Tibial artery (tissue), 4 donors: ENCODE results near the gene GINS1.

Source experiments
- DNase-seq, 2 donors: peaks; one replicate each; pipeline ENCODE4 v3.0.0-alpha.2; 2019
- H3K27ac ChIP-seq, 2 donors: fragments of 200-600 bp; sonication (generic) in 1 of 2; 1 replicate in 1 of 2; 2 replicates in 1 of 2; pipeline ENCODE4 v1.5.1; 2018 to 2019; ENCODE audit warnings: mild to moderate bottlenecking in 1 of 2
- H3K27me3 ChIP-seq, 2 donors: fragments of 200-600 bp; sonication (generic) in 1 of 2; one replicate each; pipeline versions ENCODE4 v1.5.1 to v1.6.0; 2016 to 2019
- H3K36me3 ChIP-seq, 3 donors: fragments of 200-600 bp; sonication (generic) in 2 of 3; one replicate each; pipeline ENCODE4 v1.5.1; 2016 to 2019; ENCODE audit warnings: mild to moderate bottlenecking in 2 of 3
- H3K4me1 ChIP-seq, 4 donors: fragments of 200-600 bp; sonication (generic) in 2 of 4; 1 replicate in 3 of 4; 2 replicates in 1 of 4; pipeline ENCODE4 v1.5.1; 2016 to 2019
- H3K4me3 ChIP-seq, 2 donors: fragments of 200-600 bp; sonication (generic) in 1 of 2; 1 replicate in 1 of 2; 2 replicates in 1 of 2; pipeline ENCODE4 v1.5.1; 2018 to 2019; ENCODE audit warnings: mild to moderate bottlenecking in 2 of 2
- H3K9me3 ChIP-seq, 3 donors: fragments of 200-600 bp; sonication (generic) in 1 of 3; one replicate each; pipeline ENCODE4 v1.5.1; 2016 to 2019
- intact Hi-C: fragments of 100-400 bp; cut with DNase I; formaldehyde crosslinking; loops from one replicate; pipeline ENCODE4 v1.15.0; 2023; ENCODE audit warnings: low total_unique reads
- TF ChIP-seq, protein P1 (sequence below), 2 experiments: fragments of 200-600 bp in 1 of 2; fragments of 450-650 bp in 1 of 2; IDR thresholded peaks; one replicate each; pipeline ENCODE4 v1.5.1; 2017 to 2019; ENCODE audit warnings: antibody characterized with exemption in 2 of 2, mild to moderate bottlenecking in 1 of 2, moderate library complexity in 1 of 2

Gene GINS1

DNA sequence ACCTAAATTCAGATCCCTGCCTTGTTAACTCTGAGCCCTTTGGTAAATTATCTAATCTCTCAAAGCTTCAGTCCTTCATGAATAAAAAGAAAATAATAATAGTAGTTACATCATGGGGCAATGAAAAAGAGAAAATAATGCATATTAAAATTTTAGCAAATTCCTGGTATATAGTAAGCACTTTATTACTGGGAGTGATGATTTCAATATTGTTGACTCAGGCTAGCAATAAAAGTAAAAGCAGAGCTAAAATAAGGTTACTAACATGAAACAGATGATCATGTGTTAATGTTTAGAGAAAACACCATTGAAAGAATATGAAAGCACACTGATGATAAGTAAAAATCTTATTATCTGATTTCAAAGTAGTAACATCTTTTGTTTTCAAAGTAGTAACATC lies 13.6 kb downstream of the GINS1 start:
- H3K9me3 ChIP-seq = no peaks in the 10 kb centered on the region

DNA sequence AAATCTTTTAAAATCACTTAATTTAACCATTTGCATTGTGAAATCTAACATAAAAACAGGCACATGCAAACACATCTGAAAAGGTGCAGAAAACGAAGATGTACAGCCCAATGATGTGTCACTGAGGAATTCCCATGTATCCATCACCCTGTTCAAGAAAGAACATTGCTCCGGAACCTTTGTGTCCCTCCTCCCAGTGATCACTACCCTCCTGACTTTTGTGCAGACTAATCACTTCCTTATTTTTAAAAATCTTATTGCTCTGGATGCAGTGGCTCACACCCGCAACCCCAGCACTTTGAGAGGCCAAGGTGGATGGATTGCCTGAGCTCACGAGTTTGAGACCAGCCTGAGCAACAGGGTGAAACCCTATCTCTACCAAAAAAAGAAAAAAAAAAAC lies 14.6 kb downstream of the GINS1 start:
- intact Hi-C loops = no loop called here
- Histone ChIP-seq H3K9me3 (no peaks in the 10 kb centered on the region), H3K27me3 (no peaks in the 10 kb centered on the region), H3K4me3 (no peak overlapping the region), H3K36me3 (no peaks in the 10 kb centered on the region), H3K27ac (no peak overlapping the region), H3K4me1 (no peaks in the 10 kb centered on the region)
- DNase-seq = no peak
- TF ChIP-seq, protein P1, sequence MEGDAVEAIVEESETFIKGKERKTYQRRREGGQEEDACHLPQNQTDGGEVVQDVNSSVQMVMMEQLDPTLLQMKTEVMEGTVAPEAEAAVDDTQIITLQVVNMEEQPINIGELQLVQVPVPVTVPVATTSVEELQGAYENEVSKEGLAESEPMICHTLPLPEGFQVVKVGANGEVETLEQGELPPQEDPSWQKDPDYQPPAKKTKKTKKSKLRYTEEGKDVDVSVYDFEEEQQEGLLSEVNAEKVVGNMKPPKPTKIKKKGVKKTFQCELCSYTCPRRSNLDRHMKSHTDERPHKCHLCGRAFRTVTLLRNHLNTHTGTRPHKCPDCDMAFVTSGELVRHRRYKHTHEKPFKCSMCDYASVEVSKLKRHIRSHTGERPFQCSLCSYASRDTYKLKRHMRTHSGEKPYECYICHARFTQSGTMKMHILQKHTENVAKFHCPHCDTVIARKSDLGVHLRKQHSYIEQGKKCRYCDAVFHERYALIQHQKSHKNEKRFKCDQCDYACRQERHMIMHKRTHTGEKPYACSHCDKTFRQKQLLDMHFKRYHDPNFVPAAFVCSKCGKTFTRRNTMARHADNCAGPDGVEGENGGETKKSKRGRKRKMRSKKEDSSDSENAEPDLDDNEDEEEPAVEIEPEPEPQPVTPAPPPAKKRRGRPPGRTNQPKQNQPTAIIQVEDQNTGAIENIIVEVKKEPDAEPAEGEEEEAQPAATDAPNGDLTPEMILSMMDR (IDR thresholded peaks at IDR 0.05) = no peak

More for the DNA sequence above, 13.6 kb downstream of the GINS1 start:
- intact Hi-C loops = no loop called here
- TF ChIP-seq, protein P1 (IDR thresholded peaks at IDR 0.05) = no peak
- DNase-seq = no peak
- Histone ChIP-seq H3K27ac (no peak overlapping the region), H3K4me3 (no peak overlapping the region), H3K36me3 (no peaks in the 10 kb centered on the region), H3K4me1 (no peaks in the 10 kb centered on the region), H3K27me3 (no peaks in the 10 kb centered on the region)

DNA sequence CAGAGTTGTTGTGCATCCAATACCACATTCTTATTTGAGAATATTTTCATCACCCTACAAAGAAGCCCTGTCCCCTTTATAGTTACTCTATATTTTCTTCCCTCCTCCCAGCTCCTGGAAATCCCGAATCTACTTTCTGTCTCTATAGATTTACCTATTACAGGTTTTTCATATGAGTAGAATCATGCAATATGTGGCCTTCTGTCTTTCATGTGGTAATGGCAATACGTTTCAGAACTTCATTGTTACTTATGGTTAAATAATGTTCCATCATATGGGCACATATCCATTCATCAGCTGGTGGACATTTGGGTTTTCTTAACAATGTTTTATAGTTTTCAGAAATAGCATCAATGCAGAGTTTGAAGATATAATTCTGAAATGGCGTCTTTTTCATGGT lies 17.1 kb downstream of the GINS1 start:
- no peak overlapping the region for H3K4me3 ChIP-seq

DNA sequence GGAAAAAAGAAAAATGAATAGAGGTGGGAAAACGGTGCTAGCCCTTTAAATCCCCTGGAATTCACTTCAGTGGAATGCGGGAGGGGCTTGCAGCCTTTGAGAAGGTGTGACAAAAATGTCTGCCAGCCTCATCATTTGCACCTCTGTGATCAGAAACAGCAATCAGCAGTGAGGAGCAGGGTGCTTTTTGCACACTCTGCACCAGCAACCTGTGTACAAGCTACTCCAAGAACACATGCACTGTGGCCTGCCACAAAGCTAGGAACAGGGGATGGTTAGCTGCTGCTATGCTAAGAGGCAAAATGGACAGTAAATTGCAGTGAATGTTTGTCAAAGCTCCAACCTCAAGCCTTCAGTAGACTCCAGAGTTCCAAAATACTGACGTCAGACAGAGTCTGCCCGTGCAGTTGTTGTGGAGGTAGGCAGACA lies 29.7 kb downstream of the GINS1 start:
- TF ChIP-seq, protein P1 (IDR thresholded peaks at IDR 0.05) = no peak
- H3K4me1 ChIP-seq = no peaks in the 10 kb centered on the region
- H3K27me3 ChIP-seq = no peaks in the 10 kb centered on the region
- DNase-seq = no peak
- no peaks in the 10 kb centered on the region for H3K9me3 ChIP-seq
- intact Hi-C loops = no loop called here
- no peaks in the 10 kb centered on the region for H3K36me3 ChIP-seq
- no peak overlapping the region for H3K27ac ChIP-seq
- no peak overlapping the region for H3K4me3 ChIP-seq

More for the DNA sequence above, 17.1 kb downstream of the GINS1 start:
- H3K4me1 ChIP-seq = no peaks in the 10 kb centered on the region
- H3K27me3 ChIP-seq = no peaks in the 10 kb centered on the region
- DNase-seq = no peak
- intact Hi-C loops = no loop called here
- H3K36me3 ChIP-seq = no peaks in the 10 kb centered on the region
- no peak overlapping the region for H3K27ac ChIP-seq
- TF ChIP-seq, protein P1 (IDR thresholded peaks at IDR 0.05) = no peak
- H3K9me3 ChIP-seq = no peaks in the 10 kb centered on the region

DNA sequence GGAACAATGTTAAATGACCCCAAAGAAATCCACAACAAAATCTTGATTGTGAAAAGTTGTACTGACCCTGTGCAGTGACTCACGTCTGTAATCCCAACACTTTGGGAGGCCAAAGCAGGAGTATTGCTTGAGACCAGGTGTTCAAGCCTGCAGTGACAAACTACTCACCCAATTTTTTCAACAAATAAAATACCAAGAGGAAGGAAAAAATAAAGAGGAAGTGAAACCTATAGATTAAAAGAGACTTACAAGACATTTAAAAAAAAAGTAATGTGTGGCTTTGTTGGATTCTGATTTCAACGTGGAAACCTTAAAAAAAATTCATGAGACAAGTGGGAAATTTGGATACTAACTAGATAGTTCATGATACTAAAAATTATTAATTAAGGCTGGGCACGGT lies 31.9 kb downstream of the GINS1 start:
- TF ChIP-seq, protein P1 (IDR thresholded peaks at IDR 0.05) = no peak
- no peak overlapping the region for H3K4me3 ChIP-seq
- no peaks in the 10 kb centered on the region for H3K9me3 ChIP-seq
- intact Hi-C loops = no loop called here
- no peak overlapping the region for H3K27ac ChIP-seq
- no peaks in the 10 kb centered on the region for H3K4me1 ChIP-seq
- H3K36me3 ChIP-seq = no peaks in the 10 kb centered on the region
- no peak for DNase-seq
- no peaks in the 10 kb centered on the region for H3K27me3 ChIP-seq

DNA sequence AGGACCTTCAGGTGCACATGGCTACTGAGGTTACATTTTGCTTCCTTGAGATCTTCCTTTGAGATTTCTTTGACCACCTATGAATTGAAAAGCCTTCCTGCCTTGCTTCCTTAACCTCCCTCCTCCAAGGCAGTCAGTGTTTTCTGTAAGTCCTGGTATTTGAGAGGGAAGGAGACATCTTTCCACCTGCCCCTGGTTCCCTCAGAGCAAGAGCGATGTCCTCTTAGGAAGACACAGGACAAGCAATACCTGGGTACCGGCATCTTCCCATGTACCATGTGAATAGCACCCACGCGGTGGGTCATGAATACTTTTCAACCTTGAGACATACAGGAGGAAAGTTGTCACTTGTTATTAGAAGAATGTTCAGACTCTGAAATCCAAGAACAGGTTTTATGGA lies 37.1 kb downstream of the GINS1 start:
- H3K9me3 ChIP-seq = no peaks in the 10 kb centered on the region
- TF ChIP-seq, protein P1 (IDR thresholded peaks at IDR 0.05) = no peak
- intact Hi-C loops = no loop called here
- H3K4me3 ChIP-seq = no peak overlapping the region
- DNase-seq = no peak
- no peaks in the 10 kb centered on the region for H3K27me3 ChIP-seq
- H3K36me3 ChIP-seq = no peaks in the 10 kb centered on the region
- H3K27ac ChIP-seq = no peak overlapping the region
- no peaks in the 10 kb centered on the region for H3K4me1 ChIP-seq
